Astrocyte of the cerebellum (primary cell): ENCODE data around the gene ITGA3.

Source experiments
- DNase-seq: peaks from one replicate; pipeline ENCODE4 v3.0.0-alpha.2; 2011; ENCODE audit warnings: low read depth
- H3K4me3 ChIP-seq: 2 replicates; pipeline ENCODE4 v1.5.1; 2011; ENCODE audit warnings: mild to moderate bottlenecking, low read depth, low read length, moderate library complexity
- CTCF ChIP-seq: IDR thresholded peaks from 2 replicates; pipeline ENCODE4 v1.5.1; 2012; ENCODE audit warnings: low read length, low read depth, moderate library complexity, mild to moderate bottlenecking; ENCODE audit errors: missing control alignments
- in situ Hi-C: cut with HindIII; loops from 2 replicates; pipeline ENCODE4 v1.10.0; 2017; ENCODE audit warnings: low sequenced_read_pairs

ITGA3 gene

GRCh38 chr17:50051082-50051576 lies 4.8 kb upstream of the ITGA3 start:
- TF ChIP-seq CTCF: no peak
- no peak for DNase-seq
- in situ Hi-C loops: no loop called here
- no peak overlapping the region for H3K4me3 ChIP-seq

GRCh38 chr17:50051606-50052005 lies 4.3 kb upstream of the ITGA3 start:
- no peak overlapping the region for H3K4me3 ChIP-seq
- TF ChIP-seq CTCF: no peak
- DNase-seq: no peak
- in situ Hi-C loops: no loop called here

- no peak overlapping the region for H3K4me3 ChIP-seq
- in situ Hi-C loops: no loop called here
- no peak for DNase-seq
- TF ChIP-seq CTCF: no peak
Measured at GRCh38 chr17:50052241-50052796, 3.6 kb upstream of the ITGA3 start.

GRCh38 chr17:50052822-50053653 lies 2.9 kb upstream of the ITGA3 start:
- in situ Hi-C loops: no loop called here
- H3K4me3 ChIP-seq: no peak overlapping the region
- no peak for DNase-seq

GRCh38 chr17:50053654-50053960 lies 2.3 kb upstream of the ITGA3 start:
- TF ChIP-seq CTCF: no peak
- in situ Hi-C loops: no loop called here
- no peak overlapping the region for H3K4me3 ChIP-seq
- no peak for DNase-seq

More at GRCh38 chr17:50052822-50053653, 2.9 kb upstream of the ITGA3 start:
- no peak for TF ChIP-seq CTCF

GRCh38 chr17:50055055-50055425 lies 870 bp upstream of the ITGA3 start:
- no peak for DNase-seq
- H3K4me3 ChIP-seq: peak overlapping the region; percentile 77
- no peak for TF ChIP-seq CTCF
- in situ Hi-C loops: no loop called here
